ENCODE measurements around the gene HECTD1.
"Not testable (repeated sequence)": the region's sequence is repeated elsewhere in the genome, so short reads cannot be mapped to it uniquely, and the experiment has no call there.

Gene HECTD1

GRCh38 chr14:31092160-31092708, 115.4 kb downstream of the HECTD1 start:
- Histone ChIP-seq H3K9me3 (ENCODE audit: control insufficient read depth, insufficient read depth, low read length) (no peaks in the 10 kb centered on the region), H3K9ac (ENCODE audit: low read depth, low read length) (no peak overlapping the region), H3K4me1 (ENCODE audit: insufficient read depth, low read length) (no peaks in the 10 kb centered on the region; the same call in 1 of the 2 replicates), H3K36me3 (ENCODE audit: insufficient read depth, low read length) (no peaks in the 10 kb centered on the region)

GRCh38 chr14:31090883-31091764, 116.5 kb downstream of the HECTD1 start:
- Histone ChIP-seq H3K9me3 (ENCODE audit: control insufficient read depth, insufficient read depth, low read length) (no peaks in the 10 kb centered on the region), H3K9ac (ENCODE audit: low read depth, low read length) (no peak overlapping the region), H3K36me3 (ENCODE audit: insufficient read depth, low read length) (no peaks in the 10 kb centered on the region), H3K4me1 (ENCODE audit: insufficient read depth, low read length) (no peaks in the 10 kb centered on the region; the same call in 1 of the 2 replicates)

GRCh38 chr14:31086466-31086865, 121.1 kb downstream of the HECTD1 start:
- not testable (repeated sequence) for H3K36me3 ChIP-seq (ENCODE audit: insufficient read depth, low read length); H3K4me1 ChIP-seq (ENCODE audit: insufficient read depth, low read length); H3K9ac ChIP-seq (ENCODE audit: low read depth, low read length); H3K9me3 ChIP-seq (ENCODE audit: control insufficient read depth, insufficient read depth, low read length)

- H3K36me3 ChIP-seq (ENCODE audit: insufficient read depth, low read length): no peaks in the 10 kb centered on the region
- no peaks in the 10 kb centered on the region for H3K4me1 ChIP-seq (ENCODE audit: insufficient read depth, low read length)
- H3K9me3 ChIP-seq (ENCODE audit: control insufficient read depth, insufficient read depth, low read length): no peaks in the 10 kb centered on the region
- no peak overlapping the region for H3K9ac ChIP-seq (ENCODE audit: low read depth, low read length)
These were observed 122.6 kb downstream of the HECTD1 start for GRCh38 chr14:31085027-31085426.

- Histone ChIP-seq H3K9me3 (ENCODE audit: control insufficient read depth, insufficient read depth, low read length) (no peaks in the 10 kb centered on the region), H3K4me1 (ENCODE audit: insufficient read depth, low read length) (no peaks in the 10 kb centered on the region), H3K9ac (ENCODE audit: low read depth, low read length) (no peak overlapping the region), H3K36me3 (ENCODE audit: insufficient read depth, low read length) (no peaks in the 10 kb centered on the region)
These were observed 123.2 kb downstream of the HECTD1 start for GRCh38 chr14:31084385-31084784.

DNA sequence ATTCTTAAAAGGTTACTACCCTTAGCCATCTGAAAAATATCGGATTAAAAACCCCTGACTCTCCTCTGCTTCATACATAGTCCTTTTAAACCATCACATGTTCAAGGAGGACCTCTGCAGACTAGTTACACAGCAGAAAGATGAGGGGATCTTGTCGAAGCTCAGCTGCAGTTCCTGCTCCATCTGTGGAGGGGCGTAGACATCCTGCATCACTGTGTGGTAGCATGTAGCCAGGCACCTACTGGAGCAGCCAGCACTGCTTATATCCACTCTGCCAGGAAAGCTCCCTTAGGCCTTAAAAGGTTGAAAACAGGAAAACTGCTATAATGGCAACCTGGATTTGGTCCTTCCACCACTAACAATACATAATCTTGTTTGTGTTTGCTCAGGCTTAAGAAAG, 123.8 kb downstream of the HECTD1 start:
- H3K9ac ChIP-seq (ENCODE audit: low read depth, low read length): no peak overlapping the region
- H3K36me3 ChIP-seq (ENCODE audit: insufficient read depth, low read length): no peaks in the 10 kb centered on the region
- no peaks in the 10 kb centered on the region for H3K9me3 ChIP-seq (ENCODE audit: control insufficient read depth, insufficient read depth, low read length)
- no peaks in the 10 kb centered on the region for H3K4me1 ChIP-seq (ENCODE audit: insufficient read depth, low read length)

DNA sequence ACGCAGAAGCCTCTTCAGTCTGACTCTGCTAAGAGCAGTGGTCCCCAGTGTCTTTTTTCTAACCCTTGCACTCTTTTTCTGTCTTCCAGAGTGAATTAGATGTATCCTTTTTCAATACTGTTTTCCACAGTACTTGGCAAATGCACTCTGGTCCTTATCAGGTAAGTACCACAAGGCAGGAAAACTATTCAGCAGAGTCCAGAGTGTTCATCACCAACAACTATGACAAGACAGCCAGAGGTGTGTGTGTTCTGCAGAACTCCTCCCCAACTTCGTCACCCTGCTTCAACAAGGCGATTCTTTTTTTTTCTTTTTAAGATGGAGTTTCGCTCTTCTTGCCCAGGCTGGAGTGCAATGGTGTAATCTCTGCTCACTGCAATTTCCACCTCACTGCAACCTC, 127.1 kb downstream of the HECTD1 start:
- Histone ChIP-seq H3K36me3 (ENCODE audit: insufficient read depth, low read length) (no peaks in the 10 kb centered on the region), H3K4me1 (ENCODE audit: insufficient read depth, low read length) (no peaks in the 10 kb centered on the region), H3K9me3 (ENCODE audit: control insufficient read depth, insufficient read depth, low read length) (no peaks in the 10 kb centered on the region), H3K9ac (ENCODE audit: low read depth, low read length) (no peak overlapping the region)

- no peak overlapping the region for H3K9ac ChIP-seq (ENCODE audit: low read depth, low read length)
- H3K4me1 ChIP-seq (ENCODE audit: insufficient read depth, low read length): no peaks in the 10 kb centered on the region
- H3K36me3 ChIP-seq (ENCODE audit: insufficient read depth, low read length): no peaks in the 10 kb centered on the region
- no peaks in the 10 kb centered on the region for H3K9me3 ChIP-seq (ENCODE audit: control insufficient read depth, insufficient read depth, low read length)
These were observed 127.5 kb downstream of the HECTD1 start for GRCh38 chr14:31080056-31080455.

GRCh38 chr14:31078766-31079165, 128.8 kb downstream of the HECTD1 start:
- Histone ChIP-seq H3K9ac (ENCODE audit: low read depth, low read length) (no peak overlapping the region), H3K9me3 (ENCODE audit: control insufficient read depth, insufficient read depth, low read length) (no peaks in the 10 kb centered on the region), H3K36me3 (ENCODE audit: insufficient read depth, low read length) (no peaks in the 10 kb centered on the region), H3K4me1 (ENCODE audit: insufficient read depth, low read length) (no peaks in the 10 kb centered on the region)

DNA sequence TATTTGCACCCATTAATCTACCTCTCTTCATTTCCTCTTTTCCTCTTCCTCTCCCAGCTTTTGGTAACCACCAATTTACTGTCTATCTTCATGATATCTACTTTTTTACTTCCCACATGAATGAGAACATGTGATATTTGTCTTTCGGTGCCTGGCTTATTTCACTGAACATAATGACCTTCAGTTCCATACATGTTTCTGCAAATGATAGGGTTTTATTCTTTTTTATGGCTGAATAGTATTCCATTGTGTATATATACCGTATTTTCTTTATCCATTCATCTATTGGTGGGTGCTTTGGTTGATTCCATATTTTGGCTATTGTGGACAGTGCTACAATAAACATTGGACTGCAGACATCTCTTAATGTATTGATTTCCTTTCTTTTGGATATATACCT, 132.4 kb downstream of the HECTD1 start:
- H3K36me3 ChIP-seq (ENCODE audit: insufficient read depth, low read length): no peaks in the 10 kb centered on the region; the same call in 1 of the 2 replicates
- no peak overlapping the region for H3K9ac ChIP-seq (ENCODE audit: low read depth, low read length)
- no peaks in the 10 kb centered on the region for H3K9me3 ChIP-seq (ENCODE audit: control insufficient read depth, insufficient read depth, low read length)
- H3K4me1 ChIP-seq (ENCODE audit: insufficient read depth, low read length): no peaks in the 10 kb centered on the region

DNA sequence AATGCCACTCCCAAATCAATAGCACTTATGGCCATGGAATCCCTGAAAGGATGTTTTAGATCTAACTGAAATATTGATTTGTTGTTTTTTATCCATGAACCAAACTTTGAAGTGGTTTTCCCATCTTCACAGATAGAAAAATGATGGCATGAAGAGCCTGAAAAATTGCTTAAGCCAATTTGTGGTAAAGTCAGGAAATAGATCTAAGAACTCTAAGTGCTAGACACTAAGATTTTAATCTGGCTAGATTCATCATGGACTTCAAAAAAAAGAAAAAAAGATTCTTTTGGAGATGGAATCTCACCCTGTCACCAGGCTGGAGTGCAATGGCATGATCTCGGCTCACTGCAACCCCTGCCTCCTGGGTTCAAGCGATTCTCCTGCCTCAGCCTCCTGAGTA, 136.4 kb downstream of the HECTD1 start:
- H3K9ac ChIP-seq (ENCODE audit: low read depth, low read length): no peak overlapping the region
- no peaks in the 10 kb centered on the region for H3K9me3 ChIP-seq (ENCODE audit: control insufficient read depth, insufficient read depth, low read length)
- no peaks in the 10 kb centered on the region for H3K4me1 ChIP-seq (ENCODE audit: insufficient read depth, low read length)
- no peaks in the 10 kb centered on the region; the same call in 1 of the 2 replicates for H3K36me3 ChIP-seq (ENCODE audit: insufficient read depth, low read length)

DNA sequence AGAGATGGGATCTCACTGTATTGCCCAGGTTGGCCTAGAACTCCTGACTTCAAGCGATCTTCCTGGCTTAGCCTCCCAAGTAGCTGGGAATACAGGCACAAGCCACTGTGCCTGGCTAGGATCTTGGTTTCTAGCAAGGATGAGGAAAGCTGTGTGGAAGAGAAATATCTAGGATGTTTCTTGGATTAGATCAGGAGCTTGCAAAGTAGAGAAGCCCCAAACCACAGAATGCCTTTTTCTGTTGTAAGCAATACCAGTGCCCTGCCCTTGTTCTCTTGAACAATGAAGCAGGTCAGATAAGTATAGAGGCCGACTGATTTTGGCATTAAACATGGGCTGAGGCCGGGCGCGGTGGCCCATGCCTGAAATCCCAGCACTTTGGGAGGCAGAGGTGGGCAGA, 137.2 kb downstream of the HECTD1 start:
- H3K36me3 ChIP-seq (ENCODE audit: insufficient read depth, low read length): no peaks in the 10 kb centered on the region; the same call in 1 of the 2 replicates
- no peaks in the 10 kb centered on the region for H3K9me3 ChIP-seq (ENCODE audit: control insufficient read depth, insufficient read depth, low read length)
- H3K4me1 ChIP-seq (ENCODE audit: insufficient read depth, low read length): no peaks in the 10 kb centered on the region
- no peak overlapping the region for H3K9ac ChIP-seq (ENCODE audit: low read depth, low read length)

- Histone ChIP-seq H3K9me3 (ENCODE audit: control insufficient read depth, insufficient read depth, low read length) (no peaks in the 10 kb centered on the region), H3K9ac (ENCODE audit: low read depth, low read length) (no peak overlapping the region), H3K4me1 (ENCODE audit: insufficient read depth, low read length) (no peaks in the 10 kb centered on the region), H3K36me3 (ENCODE audit: insufficient read depth, low read length) (no peaks in the 10 kb centered on the region; the same call in 1 of the 2 replicates)
These were observed 138.2 kb downstream of the HECTD1 start for GRCh38 chr14:31069343-31069742.

DNA sequence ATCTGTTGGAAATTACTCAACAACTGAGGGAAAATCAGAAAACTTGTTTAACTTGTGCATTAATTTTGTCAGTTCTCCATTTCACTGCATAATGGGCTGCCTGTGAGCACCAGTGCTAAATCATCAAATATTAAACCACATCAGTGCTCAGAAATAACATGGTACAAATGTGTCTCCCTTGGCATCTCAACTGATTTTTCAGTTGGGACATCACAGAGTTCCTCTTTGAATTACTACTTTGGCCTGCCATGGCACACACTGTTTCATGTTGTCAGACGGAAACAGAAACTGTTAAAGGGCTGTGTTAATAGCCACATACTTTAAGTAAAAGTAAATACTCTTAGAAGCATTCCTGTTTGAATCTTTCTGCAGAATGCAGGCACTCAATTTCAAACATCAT, 139.4 kb downstream of the HECTD1 start:
- no peaks in the 10 kb centered on the region for H3K9me3 ChIP-seq (ENCODE audit: control insufficient read depth, insufficient read depth, low read length)
- H3K4me1 ChIP-seq (ENCODE audit: insufficient read depth, low read length): no peaks in the 10 kb centered on the region
- H3K9ac ChIP-seq (ENCODE audit: low read depth, low read length): no peak overlapping the region
- no peaks in the 10 kb centered on the region; the same call in 1 of the 2 replicates for H3K36me3 ChIP-seq (ENCODE audit: insufficient read depth, low read length)

DNA sequence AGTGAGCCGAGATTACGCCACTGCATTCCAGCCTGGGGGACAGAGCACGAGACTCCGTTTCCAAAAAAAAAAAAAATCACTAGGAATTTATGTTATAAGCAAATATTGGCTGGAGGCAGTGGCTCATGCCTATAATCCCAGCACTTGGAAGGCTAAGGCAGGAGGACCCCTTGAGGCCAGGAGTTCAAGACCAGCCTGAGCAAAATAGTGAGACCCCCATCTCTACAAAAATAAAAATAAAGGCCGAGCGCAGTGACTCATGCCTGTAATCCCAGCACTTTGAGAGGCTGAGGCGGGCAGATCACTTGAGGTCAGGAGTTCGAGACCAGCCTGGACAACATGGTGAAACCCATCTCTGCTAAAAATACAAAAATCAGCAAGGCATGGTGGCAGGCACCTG, 144.7 kb downstream of the HECTD1 start:
- H3K4me1 ChIP-seq (ENCODE audit: insufficient read depth, low read length): peaks cover 24% of the 10 kb centered on the region
- not testable (repeated sequence) for H3K9ac ChIP-seq (ENCODE audit: low read depth, low read length)

More for the DNA sequence above, 144.7 kb downstream of the HECTD1 start:
- not testable (repeated sequence) for H3K36me3 ChIP-seq (ENCODE audit: insufficient read depth, low read length); H3K9me3 ChIP-seq (ENCODE audit: control insufficient read depth, insufficient read depth, low read length)
